ENCODE data around the gene POU3F2. TPM values are rescaled to one million over a fixed set of nuclear protein-coding genes. Genes with fewer than 3 reads are reported as not detected.

The POU3F2 gene
- total and polyA plus RNA-seq, 9 of the 15 experiments (the other 6 are each of a cell fraction or from before 2014, with no cell fraction given), result 0.08 to 0.46 (median 0.36) TPM

GRCh38 chr6:98887650-98888049 is 53.3 kb downstream of the POU3F2 start:
- no peaks in the 10 kb centered on the region for H4K20me1 ChIP-seq (replicated peaks; ENCODE audit: control insufficient read depth, insufficient read depth, low read length)
- H3K27me3 ChIP-seq (ENCODE audit: control insufficient read depth in 2 of 2, insufficient read depth in 2 of 2, low read length in 2 of 2), result no peaks in the 10 kb centered on the region
- DNase-seq (ENCODE audit: extremely low read depth in 1 of 4, low spot score in 3 of 4) (no peak), ATAC-seq (no peak), FAIRE-seq (no peak)
- no peak overlapping the region for H3K4me2 ChIP-seq (ENCODE audit: insufficient read depth, low read length)
- H2AFZ ChIP-seq (ENCODE audit: low read depth, low read length), result no peak overlapping the region
- no peak overlapping the region for H3K27ac ChIP-seq (ENCODE audit: extremely low read depth, low read depth, low read length)
- 89% methylated on average over 3 of the region's 3 CpGs for WGBS (ENCODE audit: insufficient coverage, low coverage, missing lambda C conversion rate)
- H3K9me3 ChIP-seq (replicated peaks; ENCODE audit: control insufficient read depth, insufficient read depth, low read depth, low read length), result no peaks in the 10 kb centered on the region
- H3K36me3 ChIP-seq (ENCODE audit: control insufficient read depth, insufficient read depth, low read length), result peaks cover 22% of the 10 kb centered on the region
- CTCF ChIA-PET (ENCODE audit: low intra/inter-chr PET ratio), result no interaction called here
- no peaks in the 10 kb centered on the region for H3K9me1 ChIP-seq (ENCODE audit: control insufficient read depth, insufficient read depth, low read length)
- POLR2A ChIA-PET, result interaction anchor here (0.6 kb wide), 1 partner anchor 185 kb away, joined by 3 read pairs; no protein-coding TSS in a partner anchor
- no peaks in the 10 kb centered on the region for H3K79me2 ChIP-seq (ENCODE audit: control insufficient read depth, insufficient read depth, low read length)
- no TSS peak for BruUV-seq (replicated peaks)
- intact Hi-C loops (cut with micrococcal nuclease), result no loop called here
- H3K4me3 ChIP-seq, result no peak overlapping the region
- no peak overlapping the region for H3K9ac ChIP-seq (ENCODE audit: insufficient read depth in 1 of 2, low read depth in 2 of 2, low read length in 2 of 2)
- in situ Hi-C loops (cut with MboI), result no loop called here
- H3K4me1 ChIP-seq (replicated peaks in 1 of 2; ENCODE audit: control insufficient read depth in 2 of 2, insufficient read depth in 2 of 2, low read length in 2 of 2), result no peaks in the 10 kb centered on the region
- no peak for TF ChIP-seq GATAD2B (IDR thresholded peaks at IDR 0.05; ENCODE audit: borderline replicate concordance)
- TF ChIP-seq CHD1 (IDR thresholded peaks at IDR 0.05; ENCODE audit: low read length), result no peak
- TF ChIP-seq SREBF2 (CRISPR knock-in tag; IDR thresholded peaks at IDR 0.05), result no peak
- no peak for TF ChIP-seq GABPB2 (CRISPR knock-in tag; conservative IDR thresholded peaks at IDR 0.05)
- TF ChIP-seq BCLAF1 (IDR thresholded peaks at IDR 0.05; ENCODE audit: borderline replicate concordance in 1 of 2, control insufficient read depth in 1 of 2, low read depth in 2 of 2, low read length in 1 of 2), result no peak
- TF ChIP-seq RHOXF2B (CRISPR knock-in tag; conservative IDR thresholded peaks at IDR 0.05), result no peak
- TF ChIP-seq NFYB (IDR thresholded peaks at IDR 0.05; ENCODE audit: extremely low read depth, insufficient read length), result no peak
- TF ChIP-seq HSF4 (CRISPR knock-in tag; IDR thresholded peaks at IDR 0.05; ENCODE audit: borderline replicate concordance), result no peak
- TF ChIP-seq FOXA3 (CRISPR knock-in tag; conservative IDR thresholded peaks at IDR 0.05 in 1 of 2, IDR thresholded peaks at IDR 0.05 in 1 of 2), result no peak
- TF ChIP-seq ZNF695 (CRISPR knock-in tag; IDR thresholded peaks at IDR 0.05), result no peak
- TF ChIP-seq ZNF217 (CRISPR knock-in tag; IDR thresholded peaks at IDR 0.05), result no peak
- no peak for TF ChIP-seq ZC3H4 (CRISPR knock-in tag; IDR thresholded peaks at IDR 0.05; ENCODE audit: borderline replicate concordance)
- no peak for TF ChIP-seq CREB5 (CRISPR knock-in tag; IDR thresholded peaks at IDR 0.05)
- TF ChIP-seq ZKSCAN1 (IDR thresholded peaks at IDR 0.05; ENCODE audit: low read depth, low read length), result no peak
- no peak for TF ChIP-seq HCFC1 (IDR thresholded peaks at IDR 0.05; ENCODE audit: low read depth, low read length)
- no peak for TF ChIP-seq ZNF584 (CRISPR knock-in tag; IDR thresholded peaks at IDR 0.05; ENCODE audit: low read depth)
- TF ChIP-seq NCOA1 (IDR thresholded peaks at IDR 0.05; ENCODE audit: low read depth), result no peak
- no peak for TF ChIP-seq NEUROD1 (IDR thresholded peaks at IDR 0.05; ENCODE audit: borderline replicate concordance, low read depth, low read length, partially characterized antibody)
